Activated T-helper 1 cell treated with Interleukin-2 at 50 U/mL for 16 hours (primary cell): ENCODE results near the gene WNK1.

Experiments used
- DNase-seq: peaks from one replicate; pipeline ENCODE4 v3.0.0-alpha.2; 2020; ENCODE audit warnings: low read depth

The WNK1 gene

GRCh38 chr12:951176-951575 is 198.8 kb downstream of the WNK1 start:
- DNase-seq, result no peak

GRCh38 chr12:953776-954175 is 201.4 kb downstream of the WNK1 start:
- no peak for DNase-seq

- DNase-seq, result no peak
Measured at GRCh38 chr12:954741-955140, 202.4 kb downstream of the WNK1 start.

- no peak for DNase-seq
Measured at GRCh38 chr12:955939-956338, 203.6 kb downstream of the WNK1 start.

- no peak for DNase-seq
Measured at GRCh38 chr12:958588-959123, 206.3 kb downstream of the WNK1 start.
